GM12872 (cell line): ENCODE data around the gene RNF115.

Experiments used
- CTCF ChIP-seq: IDR thresholded peaks from 3 replicates; pipeline ENCODE4 v1.5.1; 2011; ENCODE audit warnings: low read depth, mild to moderate bottlenecking, low read length, moderate library complexity; ENCODE audit not compliant: insufficient read depth

The RNF115 gene

GRCh38 chr1:145714524-145715111 is 109.3 kb downstream of the RNF115 start:
- TF ChIP-seq CTCF = no peak

- no peak for TF ChIP-seq CTCF
These were observed 112.7 kb downstream of the RNF115 start for GRCh38 chr1:145711213-145711651.

GRCh38 chr1:145710291-145711027 is 113.4 kb downstream of the RNF115 start:
- TF ChIP-seq CTCF = no peak

- no peak for TF ChIP-seq CTCF
These were observed 115.8 kb downstream of the RNF115 start for GRCh38 chr1:145708063-145708462.

GRCh38 chr1:145707183-145707867 is 116.6 kb downstream of the RNF115 start, which contains the start of gene PDZK1:
Gene PDZK1 (minus strand): TSS chr1:145707368. CDS start chr1:145688021, 19,347 bp downstream.
- TF ChIP-seq CTCF = no peak

- TF ChIP-seq CTCF = no peak
These were observed 117.7 kb downstream of the RNF115 start for GRCh38 chr1:145706086-145706664.

GRCh38 chr1:145705622-145706021 is 118.3 kb downstream of the RNF115 start:
- TF ChIP-seq CTCF = no peak
